ENCODE results near the gene NR4A1. TPM values are rescaled to one million over a fixed set of nuclear protein-coding genes. Genes with fewer than 3 reads are reported as not detected.

NR4A1 gene
- total RNA-seq, 1 donor from 2014 or later, result 21.7 TPM

DNA sequence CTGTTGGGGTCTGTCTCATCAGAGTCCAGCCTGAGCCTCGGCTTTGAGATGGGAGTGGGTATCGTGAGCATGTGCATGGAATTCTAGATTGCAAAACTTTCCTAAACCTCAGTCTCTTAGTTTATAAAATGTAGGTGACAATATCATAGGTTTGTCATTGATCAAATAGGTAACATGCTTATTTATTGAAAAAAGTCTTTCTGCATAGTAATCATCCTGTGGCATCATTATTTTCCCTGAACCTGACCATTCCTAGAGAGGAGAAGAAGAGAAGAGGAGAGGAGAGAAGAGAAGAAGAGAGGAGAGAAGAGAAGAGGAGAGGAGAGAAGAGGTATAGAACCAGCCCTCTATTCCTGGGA lies 32.4 kb downstream of the NR4A1 start:
- DNase-seq (ENCODE audit: low spot score, unreplicated experiment), result no peak
- Mint-ChIP-seq H3K27me3 (peaks cover 20% of the 10 kb centered on the region), H3K36me3 (ENCODE audit: insufficient read depth) (no peaks in the 10 kb centered on the region), H3K9me3 (ENCODE audit: low read depth) (no peaks in the 10 kb centered on the region), H3K27ac (no peak overlapping the region), H3K4me1 (ENCODE audit: low read depth) (peaks cover 7% of the 10 kb centered on the region), H3K4me3 (ENCODE audit: low read depth) (no peak overlapping the region)
- TF ChIP-seq, protein P1, sequence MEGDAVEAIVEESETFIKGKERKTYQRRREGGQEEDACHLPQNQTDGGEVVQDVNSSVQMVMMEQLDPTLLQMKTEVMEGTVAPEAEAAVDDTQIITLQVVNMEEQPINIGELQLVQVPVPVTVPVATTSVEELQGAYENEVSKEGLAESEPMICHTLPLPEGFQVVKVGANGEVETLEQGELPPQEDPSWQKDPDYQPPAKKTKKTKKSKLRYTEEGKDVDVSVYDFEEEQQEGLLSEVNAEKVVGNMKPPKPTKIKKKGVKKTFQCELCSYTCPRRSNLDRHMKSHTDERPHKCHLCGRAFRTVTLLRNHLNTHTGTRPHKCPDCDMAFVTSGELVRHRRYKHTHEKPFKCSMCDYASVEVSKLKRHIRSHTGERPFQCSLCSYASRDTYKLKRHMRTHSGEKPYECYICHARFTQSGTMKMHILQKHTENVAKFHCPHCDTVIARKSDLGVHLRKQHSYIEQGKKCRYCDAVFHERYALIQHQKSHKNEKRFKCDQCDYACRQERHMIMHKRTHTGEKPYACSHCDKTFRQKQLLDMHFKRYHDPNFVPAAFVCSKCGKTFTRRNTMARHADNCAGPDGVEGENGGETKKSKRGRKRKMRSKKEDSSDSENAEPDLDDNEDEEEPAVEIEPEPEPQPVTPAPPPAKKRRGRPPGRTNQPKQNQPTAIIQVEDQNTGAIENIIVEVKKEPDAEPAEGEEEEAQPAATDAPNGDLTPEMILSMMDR (IDR thresholded peaks at IDR 0.05; ENCODE audit: unreplicated experiment), result no peak

DNA sequence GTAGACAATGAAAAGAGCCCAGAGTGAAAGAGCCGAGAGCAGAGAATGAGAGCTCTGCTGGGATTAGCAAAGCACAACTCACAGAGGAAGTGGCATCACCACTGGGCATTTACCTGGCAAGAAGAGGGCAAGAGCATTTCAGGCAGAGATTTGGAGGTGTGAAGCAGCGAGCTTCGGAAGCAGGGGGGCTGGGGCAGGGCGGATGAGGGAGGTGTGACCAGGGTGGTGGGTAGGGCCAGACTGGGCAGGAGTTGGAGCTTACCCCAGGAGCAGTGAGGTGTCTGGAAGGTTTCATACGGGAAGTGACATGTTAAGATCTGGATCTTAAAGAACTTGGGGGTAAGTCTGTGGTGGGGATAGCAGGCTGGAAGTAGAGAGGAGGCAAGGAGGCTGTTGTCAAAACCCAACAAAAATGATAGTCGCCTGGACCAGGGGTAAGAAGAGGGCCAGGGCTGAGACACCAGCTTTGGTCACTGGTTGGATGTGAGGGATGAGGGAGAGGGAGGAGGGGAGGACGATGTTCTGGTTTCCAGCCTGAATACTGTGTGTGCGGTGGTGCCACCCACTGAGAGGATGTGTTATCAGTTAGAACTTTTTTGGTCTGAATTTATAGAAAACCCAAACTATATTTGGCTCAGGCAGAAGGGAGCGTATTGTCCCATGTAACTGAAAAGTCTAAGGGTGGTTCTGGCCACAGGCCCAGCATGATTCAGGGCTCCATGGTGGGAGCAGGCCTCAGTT lies 33.4 kb downstream of the NR4A1 start:
- Mint-ChIP-seq H3K27me3 (peaks cover 25% of the 10 kb centered on the region), H3K36me3 (ENCODE audit: insufficient read depth) (no peaks in the 10 kb centered on the region), H3K9me3 (ENCODE audit: low read depth) (no peaks in the 10 kb centered on the region), H3K4me3 (ENCODE audit: low read depth) (no peak overlapping the region), H3K27ac (no peak overlapping the region), H3K4me1 (ENCODE audit: low read depth) (peaks cover 7% of the 10 kb centered on the region)
- TF ChIP-seq, protein P1 (IDR thresholded peaks at IDR 0.05; ENCODE audit: unreplicated experiment), result no peak
- no peak for DNase-seq (ENCODE audit: low spot score, unreplicated experiment)

DNA sequence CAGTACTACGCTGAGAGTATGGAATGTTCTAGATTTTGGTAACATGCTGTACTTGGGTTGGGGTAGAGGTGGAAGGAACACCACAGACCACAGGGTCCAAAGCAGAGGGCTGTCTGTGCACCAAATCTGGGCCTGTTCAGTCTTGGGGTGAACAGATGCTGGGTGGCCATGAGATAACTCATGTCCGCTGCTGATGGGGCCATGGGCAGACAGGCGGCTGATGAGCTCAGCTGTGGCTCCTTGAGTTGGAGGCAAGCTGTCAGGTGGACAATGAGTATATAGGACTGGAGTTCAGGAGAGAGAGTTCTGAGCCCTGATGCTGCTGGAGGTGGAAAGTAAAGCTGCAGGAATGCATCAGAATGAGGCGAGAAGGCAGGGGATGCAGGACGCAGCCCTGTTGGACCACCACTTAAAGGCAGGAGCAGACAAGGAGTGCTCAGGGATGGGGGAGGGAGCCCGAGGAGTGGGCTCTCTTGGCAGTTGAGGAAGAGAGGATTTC lies 34.5 kb downstream of the NR4A1 start:
- TF ChIP-seq, protein P1 (IDR thresholded peaks at IDR 0.05; ENCODE audit: unreplicated experiment), result no peak
- no peak for DNase-seq (ENCODE audit: low spot score, unreplicated experiment)
- Mint-ChIP-seq H3K9me3 (ENCODE audit: low read depth) (no peaks in the 10 kb centered on the region), H3K27ac (no peak overlapping the region), H3K36me3 (ENCODE audit: insufficient read depth) (no peaks in the 10 kb centered on the region), H3K27me3 (peaks cover 27% of the 10 kb centered on the region), H3K4me1 (ENCODE audit: low read depth) (peaks cover 7% of the 10 kb centered on the region), H3K4me3 (ENCODE audit: low read depth) (no peak overlapping the region)

DNA sequence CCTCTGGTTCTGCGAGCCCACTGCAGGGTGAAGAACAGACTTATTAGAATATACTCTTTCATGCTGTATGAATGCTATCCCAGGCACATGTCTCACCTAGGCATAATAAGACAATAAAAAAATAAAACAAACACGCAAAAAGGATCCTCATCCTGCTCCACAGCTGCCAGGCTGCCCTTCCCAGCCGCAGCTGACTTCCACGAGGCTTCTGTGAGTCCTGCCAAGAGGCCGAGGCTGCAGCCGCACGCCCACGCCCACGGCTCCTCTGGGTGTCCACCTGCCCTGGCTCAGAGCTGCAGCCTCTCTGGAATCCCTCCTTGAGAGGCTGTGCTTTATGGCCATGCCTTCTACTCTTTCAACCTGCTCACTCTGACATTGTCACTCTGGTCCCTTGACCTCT lies 35.1 kb downstream of the NR4A1 start:
- TF ChIP-seq, protein P1 (IDR thresholded peaks at IDR 0.05; ENCODE audit: unreplicated experiment), result no peak
- H3K9me3 Mint-ChIP-seq (ENCODE audit: low read depth), result no peaks in the 10 kb centered on the region
- peaks cover 32% of the 10 kb centered on the region for H3K27me3 Mint-ChIP-seq
- peaks cover 7% of the 10 kb centered on the region for H3K4me1 Mint-ChIP-seq (ENCODE audit: low read depth)
- H3K27ac Mint-ChIP-seq, result no peak overlapping the region
- no peak overlapping the region for H3K4me3 Mint-ChIP-seq (ENCODE audit: low read depth)
- no peaks in the 10 kb centered on the region for H3K36me3 Mint-ChIP-seq (ENCODE audit: insufficient read depth)
- no peak for DNase-seq (ENCODE audit: low spot score, unreplicated experiment)

DNA sequence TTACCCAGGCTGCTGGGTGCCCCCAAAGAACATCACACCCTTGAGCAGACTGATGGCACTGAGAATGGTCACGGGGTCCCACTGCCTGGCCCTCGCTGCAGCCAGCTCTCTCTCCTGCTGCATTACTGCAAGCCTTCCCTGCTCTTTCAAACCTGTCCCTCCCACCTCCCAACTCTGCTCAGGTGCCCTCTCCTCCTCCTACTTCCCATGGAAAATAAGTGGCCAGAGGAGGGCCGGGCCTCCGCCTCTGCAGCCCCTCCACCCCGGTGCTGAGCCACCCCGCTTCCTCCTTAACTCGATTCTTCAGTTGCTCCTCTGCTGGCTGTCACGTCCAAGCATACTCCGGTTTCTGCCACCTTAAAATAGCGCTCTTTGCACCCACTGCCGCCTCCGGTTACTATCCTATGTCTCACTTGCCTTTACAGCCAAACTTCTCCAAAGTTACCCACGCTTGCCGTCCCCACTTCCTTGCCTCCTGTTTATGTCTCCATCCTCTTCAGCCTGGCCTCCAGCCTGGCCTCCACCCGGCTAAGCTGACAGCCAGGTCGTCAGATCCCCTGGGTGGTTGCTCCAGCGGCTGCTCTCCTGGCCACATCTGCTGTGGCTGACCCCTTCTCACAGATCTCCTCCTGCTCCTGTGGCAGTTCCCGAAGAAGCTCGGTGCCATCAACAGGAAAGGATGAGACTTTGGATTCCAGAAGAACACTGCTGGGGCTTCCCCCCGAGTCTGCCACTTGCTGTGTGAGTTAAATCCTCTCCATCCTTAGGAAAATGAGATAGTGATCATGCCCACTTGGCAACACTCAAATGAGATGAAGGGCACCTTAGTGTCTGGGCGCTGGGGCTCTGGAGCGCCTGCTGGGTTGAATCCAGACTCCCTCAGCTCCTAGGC lies 35.9 kb downstream of the NR4A1 start:
- TF ChIP-seq, protein P1 (IDR thresholded peaks at IDR 0.05; ENCODE audit: unreplicated experiment), result no peak
- Mint-ChIP-seq H3K9me3 (ENCODE audit: low read depth) (no peaks in the 10 kb centered on the region), H3K36me3 (ENCODE audit: insufficient read depth) (no peaks in the 10 kb centered on the region), H3K27me3 (peaks cover 34% of the 10 kb centered on the region), H3K27ac (no peak overlapping the region), H3K4me1 (ENCODE audit: low read depth) (peaks cover 4% of the 10 kb centered on the region), H3K4me3 (ENCODE audit: low read depth) (no peak overlapping the region)
- DNase-seq (ENCODE audit: low spot score, unreplicated experiment), result no peak

Data from progenitor cell of endocrine pancreas (in vitro differentiated cells).